Measurements from ENCODE around the gene CMYA5.

CMYA5 gene

GRCh38 chr5:79802406-79802805 is 112.8 kb downstream of the CMYA5 start:
- TF ChIP-seq, protein P1, sequence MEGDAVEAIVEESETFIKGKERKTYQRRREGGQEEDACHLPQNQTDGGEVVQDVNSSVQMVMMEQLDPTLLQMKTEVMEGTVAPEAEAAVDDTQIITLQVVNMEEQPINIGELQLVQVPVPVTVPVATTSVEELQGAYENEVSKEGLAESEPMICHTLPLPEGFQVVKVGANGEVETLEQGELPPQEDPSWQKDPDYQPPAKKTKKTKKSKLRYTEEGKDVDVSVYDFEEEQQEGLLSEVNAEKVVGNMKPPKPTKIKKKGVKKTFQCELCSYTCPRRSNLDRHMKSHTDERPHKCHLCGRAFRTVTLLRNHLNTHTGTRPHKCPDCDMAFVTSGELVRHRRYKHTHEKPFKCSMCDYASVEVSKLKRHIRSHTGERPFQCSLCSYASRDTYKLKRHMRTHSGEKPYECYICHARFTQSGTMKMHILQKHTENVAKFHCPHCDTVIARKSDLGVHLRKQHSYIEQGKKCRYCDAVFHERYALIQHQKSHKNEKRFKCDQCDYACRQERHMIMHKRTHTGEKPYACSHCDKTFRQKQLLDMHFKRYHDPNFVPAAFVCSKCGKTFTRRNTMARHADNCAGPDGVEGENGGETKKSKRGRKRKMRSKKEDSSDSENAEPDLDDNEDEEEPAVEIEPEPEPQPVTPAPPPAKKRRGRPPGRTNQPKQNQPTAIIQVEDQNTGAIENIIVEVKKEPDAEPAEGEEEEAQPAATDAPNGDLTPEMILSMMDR (IDR thresholded peaks at IDR 0.05; ENCODE audit: insufficient read depth, low read depth, low read length, missing control alignments), result no peak
- DNase-seq (ENCODE audit: low read depth), result no peak
- H3K4me3 ChIP-seq (ENCODE audit: low read depth, low read length), result no peak overlapping the region

- TF ChIP-seq, protein P1 (IDR thresholded peaks at IDR 0.05; ENCODE audit: insufficient read depth, low read depth, low read length, missing control alignments), result no peak
- DNase-seq (ENCODE audit: low read depth), result no peak
- H3K4me3 ChIP-seq (ENCODE audit: low read depth, low read length), result no peak overlapping the region
Measured at GRCh38 chr5:79803007-79803406, 113.4 kb downstream of the CMYA5 start.

GRCh38 chr5:79806741-79807140 is 117.1 kb downstream of the CMYA5 start:
- TF ChIP-seq, protein P1 (IDR thresholded peaks at IDR 0.05; ENCODE audit: insufficient read depth, low read depth, low read length, missing control alignments), result no peak
- DNase-seq (ENCODE audit: low read depth), result peak; percentile 8
- H3K4me3 ChIP-seq (ENCODE audit: low read depth, low read length), result no peak overlapping the region

DNA sequence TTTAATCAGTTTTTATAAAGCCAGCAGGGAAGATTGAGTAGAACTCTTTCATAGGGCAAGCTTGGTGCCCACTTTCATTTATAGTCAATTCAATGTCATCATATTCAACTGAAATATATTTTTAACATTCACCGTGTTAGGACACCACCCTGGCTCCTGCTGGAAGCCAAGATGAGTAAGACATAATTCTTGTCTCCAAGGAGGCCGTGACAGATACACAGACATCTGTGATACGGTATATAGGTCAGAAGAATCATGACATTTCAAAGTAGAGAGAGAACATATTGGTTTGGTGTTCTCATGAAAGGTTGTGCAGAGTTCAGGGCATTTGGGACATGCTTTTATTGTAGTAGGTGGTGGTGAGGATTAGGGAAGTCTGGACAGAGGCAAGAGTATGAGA is 120.1 kb downstream of the CMYA5 start:
- H3K4me3 ChIP-seq (ENCODE audit: low read depth, low read length), result no peak overlapping the region
- TF ChIP-seq, protein P1 (IDR thresholded peaks at IDR 0.05; ENCODE audit: insufficient read depth, low read depth, low read length, missing control alignments), result no peak
- no peak for DNase-seq (ENCODE audit: low read depth)

DNA sequence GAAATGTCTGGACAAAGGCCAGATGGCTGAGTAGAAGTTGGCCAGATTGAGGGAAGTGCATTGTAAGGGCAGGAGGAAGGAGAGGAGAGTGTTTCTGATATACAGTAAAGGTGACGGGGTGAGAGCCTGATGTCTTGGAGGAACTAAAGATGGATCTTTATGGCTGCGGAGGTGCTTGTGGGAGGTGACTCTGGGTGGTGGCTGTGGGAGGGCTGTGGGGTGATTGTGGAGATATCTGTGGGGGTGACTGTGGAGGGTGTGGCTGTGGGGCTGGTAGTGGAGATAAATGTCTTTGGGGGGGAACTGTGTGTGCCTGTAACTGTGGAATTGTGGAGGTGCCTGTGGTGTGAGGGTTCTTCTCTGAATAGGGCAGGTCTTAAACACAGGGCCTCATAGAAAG is 121.4 kb downstream of the CMYA5 start:
- DNase-seq (ENCODE audit: low read depth), result no peak
- H3K4me3 ChIP-seq (ENCODE audit: low read depth, low read length), result no peak overlapping the region
- TF ChIP-seq, protein P1 (IDR thresholded peaks at IDR 0.05; ENCODE audit: insufficient read depth, low read depth, low read length, missing control alignments), result no peak

DNA sequence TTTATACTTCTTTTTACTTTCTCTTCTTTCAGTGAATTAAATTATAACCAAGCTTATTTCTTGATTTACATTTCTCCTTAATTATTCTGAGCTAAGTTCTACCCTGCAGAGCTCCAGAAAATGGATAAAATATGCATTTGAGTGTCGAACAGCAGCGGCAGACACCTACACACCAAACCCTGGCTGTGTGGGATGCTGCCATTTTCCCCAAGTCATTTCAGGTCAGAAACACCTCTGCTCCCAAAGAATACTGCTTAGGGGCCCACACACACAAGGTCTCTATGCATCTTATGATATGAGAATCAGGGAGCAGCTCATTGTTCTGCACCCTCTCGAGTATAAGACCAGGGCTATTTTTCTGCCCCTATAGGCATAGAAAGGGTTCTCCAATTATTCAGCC is 122.3 kb downstream of the CMYA5 start:
- no peak for DNase-seq (ENCODE audit: low read depth)
- TF ChIP-seq, protein P1 (IDR thresholded peaks at IDR 0.05; ENCODE audit: insufficient read depth, low read depth, low read length, missing control alignments), result no peak

DNA sequence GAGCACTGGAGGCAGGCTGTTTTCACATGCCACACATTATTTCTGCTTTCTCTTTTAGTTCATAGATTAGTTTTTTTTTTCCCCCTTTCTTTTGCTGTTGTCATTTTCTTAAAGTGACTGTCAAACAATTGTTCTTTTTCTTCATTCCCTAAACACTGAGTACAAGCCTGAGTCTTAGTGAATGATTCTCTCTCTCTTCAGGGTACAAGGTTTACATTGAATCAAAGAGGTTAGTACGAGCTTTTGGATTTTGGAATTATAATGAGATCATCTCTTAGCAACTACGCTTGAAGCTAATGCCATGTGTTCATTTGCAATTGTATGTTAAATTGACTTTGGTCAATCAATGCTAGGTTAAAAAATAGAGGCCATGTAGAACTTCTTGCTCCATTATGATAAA is 125.1 kb downstream of the CMYA5 start:
- TF ChIP-seq, protein P1 (IDR thresholded peaks at IDR 0.05; ENCODE audit: insufficient read depth, low read depth, low read length, missing control alignments), result no peak
- no peak overlapping the region for H3K4me3 ChIP-seq (ENCODE audit: low read depth, low read length)
- no peak for DNase-seq (ENCODE audit: low read depth)

More for the DNA sequence above, 122.3 kb downstream of the CMYA5 start:
- no peak overlapping the region for H3K4me3 ChIP-seq (ENCODE audit: low read depth, low read length)

Data from GM12865 (cell line).